H1 (cell line): ENCODE measurements around the gene PLA2G10. TPM values are rescaled to one million over a fixed set of nuclear protein-coding genes. Genes with fewer than 3 reads are reported as not detected.

Experiments
- CBX8 ChIP-seq: fragments of 300-800, 300-1000 bp; sonication (generic); IDR thresholded peaks from 2 replicates; pipeline ENCODE4 v1.7.1; 2016; ENCODE audit warnings: low read depth, low read length, borderline replicate concordance
- MAX ChIP-seq: IDR thresholded peaks from 2 replicates; pipeline ENCODE4 v1.6.1; 2012; ENCODE audit warnings: inconsistent platforms
- SIRT6 ChIP-seq: IDR thresholded peaks from one replicate; pipeline ENCODE4 v1.7.1; 2012; ENCODE audit warnings: low read length, inconsistent platforms
- SIX5 ChIP-seq: IDR thresholded peaks from 2 replicates; pipeline ENCODE4 v1.6.1; 2011; ENCODE audit warnings: mild to moderate bottlenecking, low read depth, low read length
- TAF1 ChIP-seq: IDR thresholded peaks from 2 replicates; pipeline ENCODE4 v1.6.1; 2011; ENCODE audit warnings: mild to moderate bottlenecking, low read depth, low read length
- TAF7 ChIP-seq: optimal IDR thresholded peaks from 2 replicates; pipeline ENCODE3; 2011; ENCODE audit warnings: low read depth, mild to moderate bottlenecking, inconsistent platforms, low read length, moderate library complexity, borderline replicate concordance
- polyA plus RNA-seq, 7 experiments: library from polyadenylated mRNA; depleted of rRNA in 3 of 7; stranded (reverse) in 5 of 7; unstranded in 2 of 7; fragments of >200 nt in 5 of 7; fragments of 200-250 nt in 2 of 7; gene quantifications; 1 replicate in 5 of 7; 2 replicates in 1 of 7; 4 replicates in 1 of 7; pipeline versions ENCODE4 v1.2.1 to v1.2.3, GENCODE V29; 2011 to 2013; ENCODE audit warnings: missing spikeins in 2 of 7, mixed read lengths in 2 of 7
- total RNA-seq: library from RNA; stranded (reverse); fragmentation: NEBNext Ultra II Directional; extraction: Animal tissue kit (Norgen Biotek cat#: 25700); gene quantifications from 2 replicates; pipeline ENCODE4 v1.2.1, GENCODE V29; 2021

The PLA2G10 gene
- total and polyA plus RNA-seq, 2 of the 8 experiments (the other 6 are each of a cell fraction or from before 2014, with no cell fraction given) = 0.60 to 2.2 TPM

- TF ChIP-seq SIRT6 (no peak), SIX5 (no peak), TAF1 (peak; percentile 92), TAF7 (peak; percentile 73), MAX (peak; percentile 32), CBX8 (no peak)
Observed at GRCh38 chr16:14629919-14630619, 64.0 kb downstream of the PLA2G10 start, which contains the start of gene PARN (continued).
